ENCODE data around the gene KNDC1.
"Not testable (repeated sequence)": the region's sequence is repeated elsewhere in the genome, so short reads cannot be mapped to it uniquely, and the experiment has no call there.

KNDC1 gene

DNA sequence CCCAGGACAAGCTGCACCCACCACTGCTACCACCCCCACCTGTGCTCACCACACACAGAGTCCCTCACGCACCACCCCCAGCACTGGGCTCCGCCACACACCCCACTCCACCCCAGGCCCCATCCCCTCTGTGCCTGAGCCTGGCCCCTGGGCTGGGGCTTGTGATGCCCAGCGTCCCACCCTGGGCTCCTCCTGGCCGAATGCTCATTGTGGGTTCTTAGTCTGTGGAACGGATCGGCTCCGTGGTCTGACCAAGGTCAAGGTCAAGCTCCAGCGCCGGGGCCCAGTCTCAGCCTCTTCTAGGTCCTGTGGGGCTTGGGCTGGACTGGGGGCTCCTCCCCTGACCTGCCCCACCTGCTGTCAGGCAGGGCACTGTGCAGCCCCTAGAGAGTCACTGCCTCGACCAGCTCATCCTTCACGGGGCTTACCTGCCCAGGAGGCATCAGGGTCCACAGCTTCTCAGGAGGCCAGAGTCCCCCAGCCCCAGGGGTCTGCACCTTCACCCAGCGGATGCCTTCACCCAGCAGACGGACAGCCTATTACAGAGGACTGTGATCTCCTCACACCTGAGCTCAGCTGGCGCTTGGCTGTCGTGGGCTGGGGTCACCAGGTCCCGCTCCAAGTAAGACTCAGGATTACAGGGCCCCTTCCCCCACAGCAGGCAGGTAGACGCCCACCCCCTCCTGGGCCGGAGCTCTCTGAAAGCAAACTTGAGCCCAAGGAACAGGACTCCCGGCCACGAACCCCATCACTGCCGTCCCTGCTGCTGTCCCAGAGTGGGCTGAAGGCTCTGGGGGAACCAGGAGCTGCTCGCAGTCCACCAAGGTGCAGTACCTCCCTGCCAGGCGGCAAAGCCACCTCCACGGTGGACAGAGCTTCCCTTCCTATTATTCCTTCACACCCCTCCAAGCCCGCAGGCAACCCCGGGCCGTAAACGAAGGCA, 54.7 kb downstream of the KNDC1 start:
- no peak for TF ChIP-seq POLR2A (IDR thresholded peaks at IDR 0.05; ENCODE audit: low read length)
- no peak for DNase-seq

DNA sequence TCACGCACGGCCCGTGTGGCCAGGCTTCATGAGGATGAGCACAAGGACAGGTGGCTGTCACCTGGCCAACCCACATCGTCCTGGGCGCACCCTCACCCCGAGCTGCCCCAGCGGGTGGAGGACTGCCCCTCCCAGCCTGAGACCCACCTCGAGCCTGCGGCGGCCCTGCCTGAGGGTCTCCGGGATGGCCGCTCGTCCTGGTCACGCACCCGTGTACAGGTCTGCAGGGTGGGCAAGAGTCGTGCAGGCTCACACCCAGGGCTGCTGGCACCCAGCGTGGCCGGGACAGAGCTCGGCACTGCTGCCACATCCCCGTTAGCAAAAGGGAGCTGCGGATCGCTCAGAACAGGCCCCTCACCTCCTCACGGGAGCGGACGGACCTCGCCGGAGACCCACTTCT, 55.6 kb downstream of the KNDC1 start:
- no peak for TF ChIP-seq POLR2A (IDR thresholded peaks at IDR 0.05; ENCODE audit: low read length)
- TF ChIP-seq GATA1 (IDR thresholded peaks at IDR 0.05; ENCODE audit: low read depth, low read length) = no peak
- DNase-seq = no peak

DNA sequence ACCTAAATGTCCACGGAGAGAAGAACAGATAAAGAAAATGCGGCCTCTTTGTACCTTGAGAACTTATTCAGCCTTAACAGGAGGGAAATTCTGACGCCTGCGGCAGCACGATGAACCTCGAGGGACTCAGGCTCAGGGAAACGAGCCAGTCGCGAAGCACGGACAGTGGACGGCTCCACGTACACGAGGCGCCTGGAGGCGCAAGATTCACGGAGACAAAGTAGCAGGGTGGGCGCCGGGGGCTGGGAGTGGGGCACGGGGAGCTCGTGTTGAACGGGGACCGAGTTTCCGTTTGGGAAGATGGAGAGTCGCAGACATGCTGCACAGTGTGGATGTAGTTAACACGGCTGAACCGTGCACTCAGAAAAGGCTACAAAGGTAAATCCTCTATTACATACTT, 56.8 kb downstream of the KNDC1 start:
- TF ChIP-seq POLR2A (IDR thresholded peaks at IDR 0.05; ENCODE audit: low read length) (no peak), GATA1 (IDR thresholded peaks at IDR 0.05; ENCODE audit: low read depth, low read length) (no peak)

DNA sequence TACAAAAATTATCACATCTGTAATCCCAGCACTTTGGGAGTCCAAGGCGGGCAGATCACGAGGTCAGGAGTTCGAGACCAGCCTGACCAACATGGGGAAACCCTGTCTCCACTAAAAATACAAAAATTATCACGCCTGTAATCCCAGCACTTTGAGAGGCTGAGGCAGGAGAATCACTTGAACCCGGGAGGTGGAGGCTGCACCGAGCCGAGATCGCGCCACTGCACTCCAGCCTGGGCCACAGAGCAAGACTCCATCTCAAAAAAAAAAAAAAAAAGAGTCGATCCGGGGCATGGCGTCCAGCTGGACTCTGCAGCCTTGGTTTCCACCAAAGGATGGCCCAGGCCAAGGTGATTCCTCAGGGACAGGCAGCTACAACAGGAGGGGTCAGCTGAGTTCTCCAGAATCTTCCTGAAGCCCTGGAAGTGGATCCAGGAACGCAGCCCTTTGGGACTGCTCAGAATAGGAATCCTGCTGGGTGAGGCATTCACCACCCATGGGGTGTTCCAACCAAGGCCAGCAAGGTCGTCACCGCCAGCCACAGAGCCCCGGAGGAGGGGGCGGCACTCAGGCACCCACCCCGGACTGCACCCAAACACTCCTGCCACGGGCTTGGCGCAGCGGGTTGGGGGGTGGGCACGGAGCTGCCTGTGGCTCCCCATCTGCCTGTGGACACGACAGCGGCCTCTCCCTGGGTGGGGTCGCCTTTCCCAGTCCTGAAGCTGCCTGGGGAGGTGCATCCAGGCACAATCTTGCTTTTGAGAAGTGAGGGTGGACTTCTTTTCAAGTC, 58.0 kb downstream of the KNDC1 start:
- no peak for DNase-seq
- no peak for TF ChIP-seq POLR2A (IDR thresholded peaks at IDR 0.05; ENCODE audit: low read length)
- no peak for TF ChIP-seq GATA1 (IDR thresholded peaks at IDR 0.05; ENCODE audit: low read depth, low read length)

More for the DNA sequence above, 56.8 kb downstream of the KNDC1 start:
- no peak for DNase-seq

DNA sequence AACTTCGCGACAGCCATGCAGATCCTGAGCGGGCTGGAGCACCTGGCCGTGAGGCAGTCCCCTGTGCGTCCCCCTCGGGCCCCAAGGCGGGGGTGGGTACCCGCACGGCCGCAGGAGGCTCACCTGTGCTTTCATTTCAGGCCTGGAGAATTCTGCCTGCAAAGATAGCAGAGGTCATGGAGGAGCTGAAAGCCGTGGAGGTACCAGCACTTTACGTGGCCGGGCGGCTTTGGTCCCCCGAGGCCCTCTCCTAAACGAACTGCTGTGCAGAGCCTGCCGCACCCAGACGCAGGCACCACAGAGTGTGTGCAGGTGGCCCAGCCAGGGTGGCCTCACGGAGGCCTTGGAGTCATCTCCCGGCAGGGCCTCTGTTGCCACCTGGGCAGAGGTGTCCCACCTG, 58.9 kb downstream of the KNDC1 start:
- TF ChIP-seq POLR2A (IDR thresholded peaks at IDR 0.05; ENCODE audit: low read length) = no peak
- TF ChIP-seq GATA1 (IDR thresholded peaks at IDR 0.05; ENCODE audit: low read depth, low read length) = no peak
- DNase-seq = no peak

DNA sequence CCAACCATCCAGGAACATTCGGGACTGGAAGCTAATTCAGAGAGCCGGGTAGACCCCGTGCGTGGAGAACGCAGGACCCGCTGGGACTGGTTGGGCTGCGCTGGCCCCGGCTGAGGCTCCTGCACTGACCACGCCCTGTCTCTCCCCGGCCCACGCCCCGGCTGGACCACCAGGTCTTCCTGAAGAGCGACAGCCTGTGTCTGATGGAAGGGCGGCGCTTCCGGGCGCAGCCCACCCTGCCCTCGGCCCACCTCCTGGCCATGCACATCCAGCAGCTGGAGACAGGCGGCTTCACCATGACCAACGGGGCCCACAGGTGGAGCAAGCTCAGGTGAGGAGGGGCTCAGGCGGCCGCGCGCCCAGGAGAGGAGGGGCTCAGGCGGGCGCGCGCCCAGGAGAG, 59.8 kb downstream of the KNDC1 start:
- DNase-seq = no peak
- TF ChIP-seq POLR2A (IDR thresholded peaks at IDR 0.05; ENCODE audit: low read length) (no peak), GATA1 (IDR thresholded peaks at IDR 0.05; ENCODE audit: low read depth, low read length) (no peak)

DNA sequence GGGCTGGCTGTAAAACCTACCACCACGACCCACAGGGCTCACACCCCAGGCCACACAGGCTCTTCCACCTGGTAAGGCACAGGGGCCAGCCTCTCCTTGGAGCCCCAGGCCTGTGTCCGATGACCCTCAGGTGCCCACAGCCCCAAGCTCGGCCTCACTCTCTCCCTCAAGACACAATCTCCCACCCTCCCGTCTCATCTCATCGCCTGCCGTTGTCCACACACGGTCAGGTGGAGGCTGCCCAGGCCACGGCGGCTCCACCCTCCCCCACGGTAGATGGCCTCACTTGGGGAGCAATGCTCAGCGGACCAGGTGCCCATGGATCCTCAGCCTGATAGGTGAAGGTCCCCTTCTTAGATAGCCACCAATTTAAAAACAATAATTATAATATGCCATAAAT, 61.3 kb downstream of the KNDC1 start:
- TF ChIP-seq POLR2A (IDR thresholded peaks at IDR 0.05; ENCODE audit: low read length) (no peak), GATA1 (IDR thresholded peaks at IDR 0.05; ENCODE audit: low read depth, low read length) (no peak)
- DNase-seq = no peak

DNA sequence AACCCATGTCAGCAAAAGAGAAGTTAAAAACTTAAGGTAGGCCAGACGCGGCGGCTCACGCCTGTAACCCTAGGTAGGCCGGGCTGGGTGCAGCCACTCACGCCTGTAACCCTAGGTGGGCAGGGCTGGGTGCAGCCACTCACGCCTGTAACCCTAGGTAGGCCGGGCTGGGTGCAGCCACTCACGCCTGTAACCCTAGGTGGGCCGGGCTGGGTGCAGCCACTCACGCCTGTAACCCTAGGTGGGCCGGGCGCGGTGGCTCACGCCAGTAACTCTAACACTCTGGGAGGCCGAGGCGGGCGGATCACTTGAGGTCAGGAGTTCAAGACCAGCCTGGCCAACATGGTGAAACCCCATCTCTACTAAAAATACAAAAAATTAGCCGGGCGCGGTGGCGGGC, 61.7 kb downstream of the KNDC1 start:
- not testable (repeated sequence) for DNase-seq

DNA sequence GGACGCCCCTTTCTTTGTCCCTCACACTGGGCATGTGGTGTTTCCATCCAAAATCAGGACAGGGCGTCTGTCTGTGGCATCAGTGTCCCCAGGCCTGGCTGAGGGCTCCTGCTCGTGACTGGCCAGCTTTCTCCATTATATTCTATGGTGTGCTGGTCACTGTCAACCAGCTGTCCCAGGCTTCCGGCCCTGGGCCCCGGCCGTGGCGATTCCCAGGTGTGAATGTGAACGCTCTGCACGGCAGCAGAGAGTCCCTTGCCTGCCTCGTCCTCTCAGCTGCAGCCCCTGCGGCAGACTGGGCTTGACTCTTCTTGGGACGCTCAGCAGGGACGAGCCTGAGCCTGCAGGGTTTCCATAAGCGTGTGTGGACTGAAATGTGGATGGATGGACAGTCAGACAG, 64.1 kb downstream of the KNDC1 start:
- no peak for TF ChIP-seq GATA1 (IDR thresholded peaks at IDR 0.05; ENCODE audit: low read depth, low read length)
- TF ChIP-seq POLR2A (IDR thresholded peaks at IDR 0.05; ENCODE audit: low read length) = no peak

DNA sequence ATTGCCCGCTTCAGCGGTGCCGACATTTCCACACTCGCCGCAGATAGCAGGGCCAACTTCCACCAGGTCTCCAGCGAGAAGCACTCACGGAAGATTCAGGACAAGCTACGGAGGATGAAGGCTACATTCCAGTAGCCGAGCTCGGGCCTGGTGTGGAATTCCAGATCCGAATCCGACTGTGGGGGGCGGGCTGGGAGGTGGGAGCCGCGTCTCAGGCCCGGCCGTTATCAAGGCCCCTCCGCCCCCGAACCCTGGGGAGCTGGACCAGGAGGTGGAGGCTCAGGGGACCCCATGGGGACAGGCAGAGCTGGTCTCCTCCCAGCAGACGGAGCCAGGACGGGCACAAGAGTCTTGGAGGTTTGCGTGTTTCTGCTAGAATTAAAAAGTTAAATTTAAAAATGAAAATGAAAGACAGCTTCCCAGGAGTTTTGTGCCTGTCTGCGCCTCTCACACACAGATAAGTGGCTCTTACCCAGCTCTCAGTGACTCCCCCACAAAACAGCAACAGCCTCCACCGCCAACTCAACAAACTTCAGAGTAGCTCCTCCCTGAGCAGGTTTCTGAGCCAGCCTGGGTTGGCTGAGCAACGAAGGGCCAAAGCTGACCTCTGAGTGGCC, 64.8 kb downstream of the KNDC1 start:
- TF ChIP-seq GATA1 (IDR thresholded peaks at IDR 0.05; ENCODE audit: low read depth, low read length) (no peak), POLR2A (IDR thresholded peaks at IDR 0.05; ENCODE audit: low read length) (no peak)
- DNase-seq = no peak

More for the DNA sequence above, 64.1 kb downstream of the KNDC1 start:
- DNase-seq = no peak

DNA sequence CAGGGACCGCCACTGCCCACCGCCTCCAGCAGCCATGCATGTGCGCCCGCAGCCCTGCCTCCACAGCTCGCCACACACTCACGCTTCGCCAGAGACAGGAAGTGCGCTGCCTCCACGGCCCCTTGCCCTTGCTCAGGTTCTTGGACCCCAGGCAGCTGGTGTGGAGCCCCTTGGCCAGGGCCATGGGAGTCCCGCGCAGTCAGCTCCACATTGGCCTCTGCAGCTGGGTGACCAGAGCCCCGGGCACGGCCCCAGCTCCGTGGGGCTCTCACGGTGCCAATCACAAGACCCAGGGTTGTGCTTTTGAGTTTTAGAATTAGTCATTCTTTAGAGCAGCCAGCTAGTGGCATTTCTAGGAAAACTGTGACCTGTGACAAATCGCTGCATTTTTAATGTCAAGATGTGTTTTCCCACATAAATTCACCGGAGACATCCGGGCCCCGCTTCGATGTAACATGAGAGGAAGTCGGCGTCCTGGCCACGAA, 65.7 kb downstream of the KNDC1 start:
- no peak for TF ChIP-seq POLR2A (IDR thresholded peaks at IDR 0.05; ENCODE audit: low read length)
- no peak for TF ChIP-seq GATA1 (IDR thresholded peaks at IDR 0.05; ENCODE audit: low read depth, low read length)
- no peak for DNase-seq

DNA sequence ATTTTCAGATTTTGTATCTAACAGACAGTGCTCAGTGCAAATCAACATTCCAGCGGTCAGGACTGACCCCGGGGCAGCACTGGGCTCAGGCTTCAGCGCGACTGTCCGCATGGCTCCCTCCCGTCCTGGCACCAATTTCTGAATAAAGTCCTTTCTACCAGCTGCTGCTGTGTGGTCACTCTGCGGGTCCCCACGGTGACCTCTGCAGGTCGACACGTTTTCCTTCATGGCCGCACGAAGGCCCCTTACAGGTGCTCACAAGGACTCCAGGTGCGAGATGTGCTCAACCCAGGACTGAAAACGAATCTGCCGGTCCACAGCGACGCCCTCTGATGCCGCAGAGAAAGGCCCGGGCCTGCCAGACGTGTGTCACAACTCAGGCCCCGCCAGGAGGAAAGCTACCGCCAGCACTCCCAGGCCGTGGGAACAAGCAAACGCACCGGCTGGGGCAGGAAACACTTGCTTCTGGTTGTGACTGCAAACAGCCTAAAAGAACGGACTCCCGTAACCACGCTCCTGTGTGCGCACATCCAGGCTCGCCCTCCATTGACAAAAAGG, 66.3 kb downstream of the KNDC1 start:
- TF ChIP-seq GATA1 (IDR thresholded peaks at IDR 0.05; ENCODE audit: low read depth, low read length) (no peak), POLR2A (IDR thresholded peaks at IDR 0.05; ENCODE audit: low read length) (no peak)
- DNase-seq = peak in 1 of 2 experiments; percentile 29

DNA sequence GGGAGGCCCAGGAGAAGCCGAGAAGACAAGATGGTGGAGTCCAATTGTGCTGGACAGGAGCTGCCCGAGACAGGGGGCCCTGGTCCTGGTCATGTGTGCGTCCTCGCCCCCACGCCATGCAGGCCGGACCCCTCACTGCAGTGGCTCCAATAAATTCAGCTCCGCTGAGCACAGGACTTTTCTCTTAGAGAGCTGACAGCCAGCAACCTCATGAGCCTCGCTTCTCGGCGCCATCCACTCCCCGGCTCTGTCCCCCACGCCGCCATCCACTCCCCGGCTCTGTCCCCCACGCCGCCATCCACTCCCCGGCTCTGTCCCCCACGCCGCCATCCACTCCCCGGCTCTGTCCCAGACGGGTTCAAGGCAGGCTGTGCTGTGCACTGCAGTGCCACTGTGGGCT, 67.2 kb downstream of the KNDC1 start:
- DNase-seq = no peak
- TF ChIP-seq GATA1 (IDR thresholded peaks at IDR 0.05; ENCODE audit: low read depth, low read length) (no peak), POLR2A (IDR thresholded peaks at IDR 0.05; ENCODE audit: low read length) (no peak)

All from erythroblast (primary cell).